ENCODE data around the gene C11orf86.

Gene C11orf86

GRCh38 chr11:66978717-66979116, 3.6 kb downstream of the C11orf86 start:
- TF ChIP-seq, protein P1, sequence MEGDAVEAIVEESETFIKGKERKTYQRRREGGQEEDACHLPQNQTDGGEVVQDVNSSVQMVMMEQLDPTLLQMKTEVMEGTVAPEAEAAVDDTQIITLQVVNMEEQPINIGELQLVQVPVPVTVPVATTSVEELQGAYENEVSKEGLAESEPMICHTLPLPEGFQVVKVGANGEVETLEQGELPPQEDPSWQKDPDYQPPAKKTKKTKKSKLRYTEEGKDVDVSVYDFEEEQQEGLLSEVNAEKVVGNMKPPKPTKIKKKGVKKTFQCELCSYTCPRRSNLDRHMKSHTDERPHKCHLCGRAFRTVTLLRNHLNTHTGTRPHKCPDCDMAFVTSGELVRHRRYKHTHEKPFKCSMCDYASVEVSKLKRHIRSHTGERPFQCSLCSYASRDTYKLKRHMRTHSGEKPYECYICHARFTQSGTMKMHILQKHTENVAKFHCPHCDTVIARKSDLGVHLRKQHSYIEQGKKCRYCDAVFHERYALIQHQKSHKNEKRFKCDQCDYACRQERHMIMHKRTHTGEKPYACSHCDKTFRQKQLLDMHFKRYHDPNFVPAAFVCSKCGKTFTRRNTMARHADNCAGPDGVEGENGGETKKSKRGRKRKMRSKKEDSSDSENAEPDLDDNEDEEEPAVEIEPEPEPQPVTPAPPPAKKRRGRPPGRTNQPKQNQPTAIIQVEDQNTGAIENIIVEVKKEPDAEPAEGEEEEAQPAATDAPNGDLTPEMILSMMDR (IDR thresholded peaks at IDR 0.05; ENCODE audit: extremely low read depth, insufficient read depth, missing control alignments), result no peak
- DNase-seq (ENCODE audit: low spot score), result no peak
- in situ Hi-C loops (cut with MboI; ENCODE audit: low pct_unique_long_range_greater_than_20kb, low sequenced_read_pairs, unreplicated experiment), result no loop called here

GRCh38 chr11:66979336-66979980, 4.4 kb downstream of the C11orf86 start:
- no peak for DNase-seq (ENCODE audit: low spot score)
- in situ Hi-C loops (cut with MboI; ENCODE audit: low pct_unique_long_range_greater_than_20kb, low sequenced_read_pairs, unreplicated experiment), result no loop called here
- TF ChIP-seq, protein P1 (IDR thresholded peaks at IDR 0.05; ENCODE audit: extremely low read depth, insufficient read depth, missing control alignments), result no peak

DNA sequence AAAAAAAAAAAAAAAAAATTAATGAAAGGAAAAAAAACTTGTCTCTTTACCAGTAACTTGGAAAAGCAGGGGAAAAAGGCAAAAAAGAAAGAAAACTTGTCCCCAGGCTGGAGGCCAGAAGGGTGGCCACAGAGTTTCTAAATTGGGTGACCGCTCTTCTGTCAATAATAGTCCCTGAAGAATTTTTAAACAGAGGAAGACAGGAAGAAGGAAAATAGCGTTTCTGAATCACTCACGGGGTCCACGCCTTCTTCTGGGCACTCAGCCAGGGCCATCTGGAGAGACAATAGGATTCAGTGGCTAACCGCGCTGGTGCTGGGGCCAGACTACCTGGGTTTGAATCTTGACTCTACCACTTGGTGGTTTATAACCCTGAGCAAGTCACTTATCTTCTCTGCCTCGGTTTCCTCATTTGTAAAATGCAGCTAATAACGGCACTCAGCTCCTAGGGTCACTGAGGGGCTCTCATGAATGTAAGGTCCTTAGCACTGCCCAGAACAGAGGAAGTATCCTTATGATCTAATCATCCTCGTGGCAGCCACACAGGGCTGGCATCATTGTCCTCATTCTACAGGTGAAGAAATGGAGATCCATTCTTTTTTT, 7.0 kb downstream of the C11orf86 start:
- DNase-seq (ENCODE audit: low spot score), result no peak
- TF ChIP-seq, protein P1 (IDR thresholded peaks at IDR 0.05; ENCODE audit: extremely low read depth, insufficient read depth, missing control alignments), result no peak
- in situ Hi-C loops (cut with MboI; ENCODE audit: low pct_unique_long_range_greater_than_20kb, low sequenced_read_pairs, unreplicated experiment), result no loop called here

GRCh38 chr11:66983275-66983924, 8.3 kb downstream of the C11orf86 start:
- TF ChIP-seq, protein P1 (IDR thresholded peaks at IDR 0.05; ENCODE audit: extremely low read depth, insufficient read depth, missing control alignments), result no peak
- no peak for DNase-seq (ENCODE audit: low spot score)
- in situ Hi-C loops (cut with MboI; ENCODE audit: low pct_unique_long_range_greater_than_20kb, low sequenced_read_pairs, unreplicated experiment), result no loop called here

GRCh38 chr11:66985508-66986177, 10.5 kb downstream of the C11orf86 start:
- in situ Hi-C loops (cut with MboI; ENCODE audit: low pct_unique_long_range_greater_than_20kb, low sequenced_read_pairs, unreplicated experiment), result no loop called here
- TF ChIP-seq, protein P1 (IDR thresholded peaks at IDR 0.05; ENCODE audit: extremely low read depth, insufficient read depth, missing control alignments), result no peak
- no peak for DNase-seq (ENCODE audit: low spot score)

GRCh38 chr11:66986178-66986545, 11.1 kb downstream of the C11orf86 start:
- in situ Hi-C loops (cut with MboI; ENCODE audit: low pct_unique_long_range_greater_than_20kb, low sequenced_read_pairs, unreplicated experiment), result no loop called here
- no peak for DNase-seq (ENCODE audit: low spot score)
- TF ChIP-seq, protein P1 (IDR thresholded peaks at IDR 0.05; ENCODE audit: extremely low read depth, insufficient read depth, missing control alignments), result no peak

Data from GM13977 (cell line).